Stimulated activated CD8-positive, alpha-beta memory T cell treated with anti-CD3 and anti-CD28 coated beads, Interleukin-12 subunit alpha, Interleukin-12 subunit beta, amount 100 ng/mL, for 24 hours (primary cell): ENCODE results near the gene LILRB3.
A peak's percentile ranks its signal among the peaks of the same experiment; 100 is the strongest.

Experiments used
- DNase-seq: peaks from one replicate; pipeline ENCODE4 v3.0.0-alpha.2; 2020; ENCODE audit errors: extremely low read depth

The LILRB3 gene

GRCh38 chr19:54168174-54168917, 54.5 kb downstream of the LILRB3 start:
- DNase-seq: peak; percentile 74
